Neural cell (in vitro differentiated cells): ENCODE data around the gene ZNF226.

Experiments used
- CTCF ChIP-seq: fragments of 450-650 bp; IDR thresholded peaks from 2 replicates; pipeline ENCODE4 v1.5.1; 2014; ENCODE audit warnings: antibody characterized with exemption, mild to moderate bottlenecking, moderate library complexity; ENCODE audit not compliant: poor library complexity, severe bottlenecking
- EP300 ChIP-seq: fragments of 450-650 bp; conservative IDR thresholded peaks from 2 replicates; pipeline ENCODE4 v1.6.1; 2014; ENCODE audit warnings: antibody characterized with exemption, mild to moderate bottlenecking, moderate library complexity; ENCODE audit not compliant: poor library complexity, severe bottlenecking
- EZH2 ChIP-seq: fragments of 200-600, 300-800 bp; shearing (Covaris generic), sonication (generic); IDR thresholded peaks from 2 replicates; pipeline ENCODE4 v1.6.1; 2014; ENCODE audit warnings: antibody characterized with exemption, low read length, borderline replicate concordance, mild to moderate bottlenecking; ENCODE audit not compliant: insufficient read depth, poor library complexity, severe bottlenecking
- MXI1 ChIP-seq: fragments of 450-650 bp; conservative IDR thresholded peaks from 2 replicates; pipeline ENCODE4 v1.6.1; 2014; ENCODE audit warnings: antibody characterized with exemption, mild to moderate bottlenecking; ENCODE audit not compliant: poor library complexity, severe bottlenecking
- POLR2AphosphoS5 ChIP-seq: IDR thresholded peaks from 2 replicates; pipeline ENCODE4 v1.6.1; 2012
- RAD21 ChIP-seq: fragments of 450-650 bp; conservative IDR thresholded peaks from 2 replicates; pipeline ENCODE4 v1.6.1; 2014; ENCODE audit warnings: antibody characterized with exemption, mild to moderate bottlenecking, moderate library complexity
- SMC3 ChIP-seq: fragments of 450-650 bp; conservative IDR thresholded peaks from 2 replicates; pipeline ENCODE4 v1.6.1; 2014; ENCODE audit warnings: antibody characterized with exemption, mild to moderate bottlenecking, moderate library complexity; ENCODE audit not compliant: poor library complexity
- TAF1 ChIP-seq: IDR thresholded peaks from 2 replicates; pipeline ENCODE4 v1.6.1; 2012; ENCODE audit warnings: low read depth
- TF ChIP-seq, protein P1 (sequence below): IDR thresholded peaks from 2 replicates; pipeline ENCODE4 v1.6.1; 2012; ENCODE audit warnings: borderline replicate concordance

- TF ChIP-seq CTCF (no peak), MXI1 (no peak), TAF1 (no peak), SMC3 (no peak), POLR2AphosphoS5 (no peak), EP300 (no peak), EZH2 (no peak), RAD21 (no peak)
- TF ChIP-seq, protein P1, sequence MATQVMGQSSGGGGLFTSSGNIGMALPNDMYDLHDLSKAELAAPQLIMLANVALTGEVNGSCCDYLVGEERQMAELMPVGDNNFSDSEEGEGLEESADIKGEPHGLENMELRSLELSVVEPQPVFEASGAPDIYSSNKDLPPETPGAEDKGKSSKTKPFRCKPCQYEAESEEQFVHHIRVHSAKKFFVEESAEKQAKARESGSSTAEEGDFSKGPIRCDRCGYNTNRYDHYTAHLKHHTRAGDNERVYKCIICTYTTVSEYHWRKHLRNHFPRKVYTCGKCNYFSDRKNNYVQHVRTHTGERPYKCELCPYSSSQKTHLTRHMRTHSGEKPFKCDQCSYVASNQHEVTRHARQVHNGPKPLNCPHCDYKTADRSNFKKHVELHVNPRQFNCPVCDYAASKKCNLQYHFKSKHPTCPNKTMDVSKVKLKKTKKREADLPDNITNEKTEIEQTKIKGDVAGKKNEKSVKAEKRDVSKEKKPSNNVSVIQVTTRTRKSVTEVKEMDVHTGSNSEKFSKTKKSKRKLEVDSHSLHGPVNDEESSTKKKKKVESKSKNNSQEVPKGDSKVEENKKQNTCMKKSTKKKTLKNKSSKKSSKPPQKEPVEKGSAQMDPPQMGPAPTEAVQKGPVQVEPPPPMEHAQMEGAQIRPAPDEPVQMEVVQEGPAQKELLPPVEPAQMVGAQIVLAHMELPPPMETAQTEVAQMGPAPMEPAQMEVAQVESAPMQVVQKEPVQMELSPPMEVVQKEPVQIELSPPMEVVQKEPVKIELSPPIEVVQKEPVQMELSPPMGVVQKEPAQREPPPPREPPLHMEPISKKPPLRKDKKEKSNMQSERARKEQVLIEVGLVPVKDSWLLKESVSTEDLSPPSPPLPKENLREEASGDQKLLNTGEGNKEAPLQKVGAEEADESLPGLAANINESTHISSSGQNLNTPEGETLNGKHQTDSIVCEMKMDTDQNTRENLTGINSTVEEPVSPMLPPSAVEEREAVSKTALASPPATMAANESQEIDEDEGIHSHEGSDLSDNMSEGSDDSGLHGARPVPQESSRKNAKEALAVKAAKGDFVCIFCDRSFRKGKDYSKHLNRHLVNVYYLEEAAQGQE: no peak
Observed at GRCh38 chr19:44164327-44164672, 600 bp upstream of the ZNF226 start.
